Activated CD8-positive, alpha-beta memory T cell treated with anti-CD3 and anti-CD28 coated beads for 1 hour (primary cell): ENCODE data around the gene SYVN1.
"Not testable (repeated sequence)": the region's sequence is repeated elsewhere in the genome, so short reads cannot be mapped to it uniquely, and the experiment has no call there.

Experiments
- DNase-seq, 2 donors: peaks; one replicate each; pipeline ENCODE4 v3.0.0-alpha.2; 2020; ENCODE audit warnings: low read depth in 1 of 2; ENCODE audit errors: extremely low read depth in 1 of 2

The SYVN1 gene

DNA sequence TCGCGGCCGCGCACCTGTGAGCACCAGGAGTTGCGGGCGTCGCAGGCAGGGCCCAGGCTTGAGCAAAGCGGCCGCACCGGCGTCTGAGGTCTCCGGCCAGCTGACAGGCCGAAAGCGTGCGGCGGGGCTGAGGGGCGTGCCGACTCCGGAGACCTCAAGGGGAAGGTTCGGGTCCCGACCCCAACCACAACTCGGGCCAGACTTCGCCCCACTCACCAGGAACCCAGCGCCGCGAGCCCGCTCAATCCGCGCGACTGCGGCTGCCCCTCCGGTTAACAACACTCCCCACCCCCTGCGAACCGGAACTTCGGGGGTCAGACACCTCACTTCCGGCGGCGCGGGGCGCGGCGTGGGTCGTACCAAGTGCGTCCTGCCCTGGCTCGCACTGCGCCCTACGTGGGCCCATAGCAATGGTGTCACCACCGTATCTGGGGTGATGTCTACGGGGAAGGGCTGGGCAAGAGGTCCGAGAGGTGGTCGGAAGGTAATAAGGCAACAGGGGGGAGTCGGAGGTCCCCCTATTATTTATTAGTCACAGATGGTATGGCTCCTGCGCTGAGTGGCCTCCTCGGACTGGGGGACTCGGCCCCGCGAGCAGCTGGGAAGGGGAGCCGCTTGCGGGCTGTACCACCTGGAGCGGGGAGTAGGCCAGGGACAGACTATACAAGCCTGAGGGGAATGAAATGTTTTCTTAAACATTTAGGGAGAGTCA is at the start of gene SYVN1:
Gene SYVN1 (minus strand): TSS at position 280 of the 712 bp plus-strand sequence. CDS start 918 bp downstream, outside the sequence.
- DNase-seq, result peak; percentile 65 to 86

GRCh38 chr11:65183201-65183891 is 49.0 kb upstream of the SYVN1 start:
- DNase-seq, result no peak

DNA sequence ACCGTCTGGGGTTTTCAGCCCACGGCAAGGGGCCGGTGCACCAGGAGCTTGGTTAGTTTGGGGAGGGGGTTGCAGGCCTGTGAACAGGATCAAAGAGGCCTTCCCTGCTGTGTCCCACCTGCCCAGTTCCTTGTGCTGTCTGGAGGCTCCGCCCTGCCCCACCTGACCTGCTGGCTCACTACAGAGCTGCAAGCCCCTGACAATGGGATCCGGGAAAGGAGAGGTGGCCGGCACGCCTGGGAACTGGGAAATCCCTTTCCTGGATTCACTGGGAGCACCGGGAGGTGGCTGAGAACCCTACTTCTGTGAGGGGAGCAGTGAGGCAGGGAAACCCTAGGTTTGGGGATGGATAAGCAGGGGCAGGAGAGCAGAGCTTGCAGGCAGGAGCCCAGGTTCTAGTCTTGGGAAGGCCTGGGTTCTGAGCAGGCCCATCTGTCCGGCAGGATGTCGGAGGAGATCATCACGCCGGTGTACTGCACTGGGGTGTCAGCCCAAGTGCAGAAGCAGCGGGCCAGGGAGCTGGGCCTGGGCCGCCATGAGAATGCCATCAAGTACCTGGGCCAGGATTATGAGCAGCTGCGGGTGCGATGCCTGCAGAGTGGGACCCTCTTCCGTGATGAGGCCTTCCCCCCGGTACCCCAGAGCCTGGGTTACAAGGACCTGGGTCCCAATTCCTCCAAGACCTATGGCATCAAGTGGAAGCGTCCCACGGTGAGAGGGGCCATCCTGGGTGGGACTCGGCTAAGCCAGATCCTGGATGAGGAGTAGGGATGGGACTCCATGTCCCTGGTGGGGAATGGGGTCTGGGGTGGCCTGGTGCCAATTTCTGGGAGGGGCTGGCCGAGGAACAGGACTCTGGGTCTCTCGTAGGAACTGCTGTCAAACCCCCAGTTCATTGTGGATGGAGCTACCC is 48.2 kb upstream of the SYVN1 start:
- DNase-seq, result no peak

- DNase-seq, result peak; percentile 14 to 42
Measured at GRCh38 chr11:65181569-65182257, 47.4 kb upstream of the SYVN1 start, which contains the start of gene CAPN1. CAPN1 (plus strand) TSS chr11:65181928; CDS start chr11:65182702, 774 bp downstream.

DNA sequence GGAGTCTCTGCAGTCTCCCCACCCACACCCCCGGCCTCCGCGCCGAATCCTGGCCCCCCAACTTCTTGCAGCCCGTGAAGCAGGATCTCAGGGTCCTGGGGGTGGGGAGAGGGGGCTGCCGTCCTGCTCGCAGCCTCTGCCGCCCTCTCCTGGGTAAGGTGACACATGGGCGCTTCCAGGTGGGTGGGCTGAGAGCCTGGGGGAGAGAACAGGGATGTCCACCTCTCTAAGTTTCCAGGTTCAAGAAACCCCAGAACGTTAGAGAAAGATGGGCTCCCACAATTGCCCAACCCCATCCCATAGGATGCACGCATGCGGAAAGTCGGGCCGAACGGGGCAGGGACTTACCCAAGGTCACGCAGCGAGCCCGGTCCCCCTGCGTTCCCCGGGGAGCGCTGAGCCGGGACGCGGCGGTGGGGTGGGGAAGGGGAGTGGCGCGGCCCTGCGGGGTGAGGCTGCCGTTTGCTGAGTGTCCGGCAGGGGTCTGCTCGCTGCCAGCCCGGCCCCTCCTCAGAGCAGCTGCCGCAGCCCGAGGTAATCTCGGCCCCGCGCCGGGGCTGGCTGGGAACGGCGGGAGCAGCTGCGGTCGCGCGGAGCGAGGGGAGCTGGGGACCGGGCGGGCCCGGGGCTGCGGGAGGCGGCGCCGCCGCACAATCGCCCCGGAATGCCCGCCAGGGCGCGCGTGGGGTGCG is 46.7 kb upstream of the SYVN1 start:
- peak; percentile 7 to 32 for DNase-seq

DNA sequence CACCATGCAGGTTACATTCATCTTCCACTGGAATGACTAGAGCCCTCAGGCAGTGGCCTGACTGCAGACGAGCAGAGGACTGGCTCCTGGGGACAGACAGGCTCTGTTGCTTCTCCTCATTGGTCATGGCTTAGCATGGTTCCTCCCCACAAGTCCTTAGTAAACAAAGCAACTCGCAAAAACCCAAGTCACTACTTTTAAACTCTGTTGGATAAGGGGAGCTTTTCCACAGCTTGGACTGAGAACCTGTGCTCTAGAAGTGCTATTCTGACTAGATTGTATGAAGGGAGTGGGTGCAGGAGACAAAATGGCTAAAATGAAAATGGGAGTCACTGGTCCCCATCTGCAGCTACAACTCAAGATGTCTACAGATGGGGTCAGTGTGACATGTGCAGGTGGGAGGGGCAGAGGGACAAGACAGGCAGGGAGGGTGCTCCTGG is 40.3 kb upstream of the SYVN1 start:
- DNase-seq, result not testable (repeated sequence)

DNA sequence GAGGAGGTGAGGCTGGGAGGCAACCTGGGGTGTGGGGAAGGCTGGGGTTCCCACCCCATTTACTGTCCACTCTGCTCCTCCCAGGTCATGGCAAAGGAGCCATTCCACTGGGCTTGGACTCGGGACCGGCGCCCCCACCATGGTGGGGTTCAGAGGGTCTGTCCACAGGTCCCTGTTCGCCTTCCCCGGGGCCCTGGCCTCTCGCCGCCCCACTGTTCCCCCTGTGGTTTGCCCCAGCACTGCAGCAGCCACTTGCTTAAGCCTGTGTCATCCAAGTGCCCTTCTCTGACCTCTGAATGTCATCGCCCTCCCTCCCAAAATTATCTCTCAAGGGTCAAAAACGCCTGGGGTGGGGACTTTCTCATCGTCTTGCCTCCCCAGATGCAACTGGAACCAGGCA is 38.3 kb upstream of the SYVN1 start:
- DNase-seq, result no peak

DNA sequence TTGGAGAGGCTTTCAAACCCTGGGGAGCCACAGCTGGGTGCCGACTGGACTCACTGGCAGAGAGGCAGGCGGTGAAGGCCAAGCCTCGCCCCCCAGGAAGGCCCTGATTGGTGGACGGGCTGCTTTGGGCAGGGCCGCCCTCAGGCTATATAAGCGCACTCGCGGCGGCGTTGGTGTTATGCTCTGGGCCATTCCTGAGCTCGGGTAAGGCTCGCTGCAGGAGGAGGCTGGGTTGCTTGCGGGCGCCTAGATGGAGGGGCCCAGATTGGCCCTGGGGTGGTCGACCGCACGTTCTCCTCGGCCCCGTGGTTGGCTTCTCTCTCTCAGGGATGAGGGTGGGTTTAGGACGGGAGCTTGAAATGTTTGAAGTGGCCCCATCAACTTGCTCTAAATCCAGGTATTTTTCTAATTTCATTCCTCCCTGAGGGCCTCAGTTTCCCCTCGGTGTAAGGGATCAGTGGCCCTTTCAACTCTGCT is 35.8 kb upstream of the SYVN1 start, which contains the start of gene SPDYC:
Gene SPDYC (plus strand): TSS at position 176 of the 477 bp plus-strand sequence. CDS start 1,125 bp downstream, outside the sequence.
- no peak for DNase-seq

DNA sequence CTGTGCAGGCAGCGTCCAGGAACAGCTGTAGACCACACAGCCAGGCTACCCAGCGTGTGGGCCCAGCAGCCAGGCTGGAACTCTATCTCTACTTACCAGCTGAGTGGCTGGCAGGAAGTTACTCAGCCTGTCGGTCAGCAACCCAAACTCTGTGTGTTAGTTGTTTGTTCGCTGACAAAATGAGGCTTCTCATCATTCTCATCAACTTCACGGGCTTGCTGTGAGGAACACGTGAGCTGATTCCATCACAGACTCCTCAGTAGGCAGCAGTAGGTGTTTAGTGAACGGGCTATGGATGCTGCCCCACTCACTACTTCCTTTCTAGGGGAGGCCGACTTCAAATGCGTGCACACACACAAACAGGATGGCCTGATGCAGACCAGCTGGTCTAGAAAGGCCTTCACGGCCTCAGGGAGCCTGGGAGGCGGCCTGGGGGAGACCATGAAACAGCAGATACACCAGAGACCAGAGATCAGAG is 34.9 kb upstream of the SYVN1 start:
- DNase-seq, result no peak

DNA sequence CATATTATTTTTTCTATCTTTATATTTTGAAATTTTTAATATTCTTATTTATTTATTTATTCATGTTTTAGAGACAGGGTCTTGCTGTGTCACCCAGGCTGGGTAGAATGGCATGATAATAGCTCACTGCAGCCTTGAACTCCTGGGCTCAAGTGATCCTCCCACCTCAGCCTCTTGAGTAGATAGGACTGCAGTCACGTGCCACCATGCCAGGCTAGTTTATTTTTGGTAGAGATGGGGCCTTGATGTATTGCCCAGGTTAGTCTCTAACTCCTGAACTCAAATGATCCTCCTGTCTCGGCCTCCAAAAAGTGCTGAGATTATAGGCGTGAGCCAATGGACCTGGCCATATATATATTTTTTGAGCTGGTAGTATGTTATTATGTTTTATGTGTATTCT is 33.3 kb upstream of the SYVN1 start:
- DNase-seq, result no peak

- no peak for DNase-seq
Measured at GRCh38 chr11:65166893-65167292, 32.6 kb upstream of the SYVN1 start.

DNA sequence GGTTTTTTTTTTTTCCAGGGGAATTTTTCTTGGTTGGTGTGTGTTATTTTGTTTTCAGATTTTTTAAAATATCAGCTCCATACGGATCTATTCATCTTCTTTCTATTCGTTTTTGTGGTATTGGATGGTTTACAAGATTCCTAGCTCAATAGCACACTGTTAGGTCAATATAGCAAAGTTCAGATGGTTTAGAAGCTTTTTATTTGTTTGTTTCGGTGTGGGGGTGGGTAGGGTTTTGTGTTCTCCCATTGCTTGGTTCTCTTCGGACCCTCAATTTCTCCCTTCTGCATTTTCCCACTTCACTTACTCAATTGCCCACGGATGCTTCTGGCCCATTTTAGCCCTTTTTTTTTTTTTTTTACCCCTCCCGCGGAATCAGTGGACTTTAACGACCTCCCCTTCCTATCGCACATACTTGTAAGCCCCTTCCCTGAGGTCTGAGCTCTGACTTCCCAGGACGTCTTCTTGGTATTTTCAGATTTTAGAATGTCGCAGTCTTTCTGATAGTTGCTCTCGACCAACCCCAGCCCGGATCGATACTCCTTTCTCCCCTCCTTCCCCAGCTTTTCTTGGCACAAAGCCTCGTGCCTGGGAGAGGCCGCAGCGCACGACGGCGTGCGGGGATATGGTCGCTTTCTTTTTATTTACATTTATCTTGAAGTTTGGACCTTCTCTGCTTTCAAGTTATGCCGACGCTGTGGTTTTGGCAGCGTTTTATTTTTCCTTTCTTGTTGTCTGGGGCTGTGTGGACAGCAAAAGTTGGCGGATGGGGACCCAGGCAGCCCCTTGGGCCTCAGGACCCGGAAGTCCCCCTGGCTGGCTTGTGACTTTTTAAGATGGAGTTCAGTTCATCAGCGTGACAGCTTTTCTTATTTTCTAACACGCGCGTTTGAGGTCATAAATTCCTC is 31.3 kb upstream of the SYVN1 start:
- DNase-seq, result no peak

DNA sequence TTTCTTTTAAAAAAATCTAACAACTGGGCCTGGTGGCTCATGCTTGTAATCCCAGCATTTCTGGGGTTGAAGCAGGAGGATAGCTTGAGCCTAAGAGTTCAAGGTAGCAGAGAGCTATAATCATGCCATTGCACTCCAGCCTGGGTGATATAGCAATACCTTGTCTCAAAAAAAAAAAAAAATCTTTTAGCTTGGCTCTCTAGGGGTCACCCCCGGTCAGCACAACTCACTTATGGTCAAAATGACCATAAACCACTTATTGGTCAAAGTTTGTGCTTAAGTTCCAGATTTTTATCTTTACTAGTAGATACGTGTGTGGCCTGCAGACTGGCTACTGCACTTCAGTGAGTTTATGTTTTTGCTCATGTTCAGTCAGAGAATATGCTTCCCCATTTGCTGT is 29.4 kb upstream of the SYVN1 start:
- no peak for DNase-seq

DNA sequence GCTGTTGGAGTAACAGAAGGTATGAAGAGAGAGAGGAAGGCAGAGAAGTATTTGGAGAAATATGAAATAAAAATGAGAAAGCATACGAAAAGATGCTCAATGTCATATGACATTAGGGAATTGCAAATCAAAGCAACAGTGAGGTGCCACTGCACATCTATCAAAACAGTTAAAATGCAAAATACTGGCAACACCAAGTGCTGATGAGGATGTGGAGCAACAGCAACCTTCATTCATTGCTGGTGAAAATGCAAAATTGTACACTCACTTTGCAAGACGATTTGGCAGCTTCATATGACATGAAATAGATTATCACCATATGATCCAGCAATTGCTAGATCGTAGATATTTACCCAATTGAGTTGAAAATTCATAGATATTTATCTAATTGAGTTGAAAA is 26.3 kb upstream of the SYVN1 start:
- no peak for DNase-seq

GRCh38 chr11:65159012-65159411 is 24.7 kb upstream of the SYVN1 start:
- DNase-seq, result no peak

DNA sequence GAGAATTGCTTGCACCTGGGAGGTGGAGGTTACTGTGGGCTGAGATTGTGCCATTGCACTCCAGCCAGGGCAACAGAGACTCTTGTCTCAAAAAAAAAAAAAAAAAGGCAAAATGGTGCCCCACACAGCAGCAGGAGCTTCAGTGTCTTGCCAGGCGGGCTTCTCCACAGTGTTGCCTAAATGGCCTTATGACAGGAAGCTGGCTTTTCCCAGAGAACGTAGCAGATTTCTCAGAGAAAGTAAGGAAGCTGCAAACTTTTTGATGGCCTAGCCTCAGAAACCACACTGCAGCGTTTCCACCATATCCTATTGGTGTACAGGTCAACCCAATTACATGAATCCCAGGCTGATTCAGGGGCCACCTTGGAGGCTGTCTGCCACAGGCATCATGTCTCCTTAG is 23.0 kb upstream of the SYVN1 start:
- no peak for DNase-seq

DNA sequence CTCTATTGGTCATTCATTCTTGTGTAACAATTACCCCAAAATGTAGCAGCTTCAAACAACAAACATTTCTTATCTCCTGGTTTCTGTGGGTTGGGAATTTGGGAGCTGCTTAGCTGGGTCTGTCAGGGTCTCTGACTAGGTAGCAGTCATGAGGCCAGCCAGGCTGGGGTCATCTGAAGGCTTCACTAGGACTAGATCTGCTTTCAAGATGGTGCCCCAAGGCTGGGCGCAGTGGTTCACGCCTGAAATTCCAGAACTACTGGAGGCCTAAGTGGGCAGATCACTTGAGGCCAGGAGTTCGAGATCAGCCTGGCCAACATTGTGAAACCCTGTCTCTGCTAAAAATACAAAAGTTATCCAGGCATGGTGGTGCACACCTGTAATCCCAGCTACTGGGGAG is 22.6 kb upstream of the SYVN1 start:
- DNase-seq, result no peak

GRCh38 chr11:65156256-65156655 is 21.9 kb upstream of the SYVN1 start:
- no peak for DNase-seq

DNA sequence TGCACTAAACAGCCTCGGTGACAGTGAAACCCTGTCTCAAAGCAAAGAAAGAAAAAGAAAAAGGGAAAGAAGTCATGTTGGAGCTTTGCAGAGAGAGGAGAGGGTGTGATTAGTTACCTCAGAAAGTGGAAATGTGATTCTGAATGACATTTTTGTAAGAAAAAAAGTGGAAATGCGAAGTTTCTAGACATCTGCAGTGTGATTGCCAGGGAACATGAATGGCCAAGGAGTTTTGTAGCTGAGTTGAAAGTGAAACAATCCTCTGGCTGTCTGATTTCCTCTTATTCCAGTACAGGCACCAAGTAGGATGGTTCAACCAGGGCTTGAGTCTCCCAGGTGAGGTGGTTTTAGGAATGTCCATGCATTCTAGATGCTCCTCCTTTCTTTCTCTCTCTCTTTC is 17.8 kb upstream of the SYVN1 start:
- no peak for DNase-seq
